ENCODE data around the gene QARS1. TPM values are rescaled to one million over a fixed set of nuclear protein-coding genes. Genes with fewer than 3 reads are reported as not detected.

Gene QARS1
- total and polyA plus RNA-seq, 10 of the 15 experiments (the other 5 are each of a cell fraction or from before 2014, with no cell fraction given), result 168 to 476 (median 318) TPM

DNA sequence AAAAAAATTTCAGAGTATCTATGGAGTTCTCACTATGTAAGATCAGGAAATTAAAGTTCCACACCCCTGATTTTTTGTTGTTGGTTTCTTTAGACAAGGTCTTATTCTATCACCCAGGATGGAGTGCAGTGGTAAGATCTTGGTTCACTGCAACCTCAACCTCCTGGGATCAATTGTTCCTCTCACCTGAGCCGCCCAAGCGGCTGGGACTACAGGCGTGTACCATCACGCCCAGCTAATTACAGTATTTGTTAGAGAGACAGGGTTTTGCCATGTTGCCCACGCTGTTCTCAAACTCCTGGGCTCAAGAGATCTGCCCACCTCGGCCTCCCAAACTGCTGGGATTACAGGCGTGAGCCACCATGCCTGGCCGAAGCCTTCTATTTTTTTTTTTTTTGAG is 23.1 kb downstream of the QARS1 start (continued):
- TF ChIP-seq, protein P1, sequence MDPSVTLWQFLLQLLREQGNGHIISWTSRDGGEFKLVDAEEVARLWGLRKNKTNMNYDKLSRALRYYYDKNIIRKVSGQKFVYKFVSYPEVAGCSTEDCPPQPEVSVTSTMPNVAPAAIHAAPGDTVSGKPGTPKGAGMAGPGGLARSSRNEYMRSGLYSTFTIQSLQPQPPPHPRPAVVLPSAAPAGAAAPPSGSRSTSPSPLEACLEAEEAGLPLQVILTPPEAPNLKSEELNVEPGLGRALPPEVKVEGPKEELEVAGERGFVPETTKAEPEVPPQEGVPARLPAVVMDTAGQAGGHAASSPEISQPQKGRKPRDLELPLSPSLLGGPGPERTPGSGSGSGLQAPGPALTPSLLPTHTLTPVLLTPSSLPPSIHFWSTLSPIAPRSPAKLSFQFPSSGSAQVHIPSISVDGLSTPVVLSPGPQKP (IDR thresholded peaks at IDR 0.05; ENCODE audit: low read depth, low read length), result no peak
- TF ChIP-seq KAT2A (conservative IDR thresholded peaks at IDR 0.05; ENCODE audit: control insufficient read depth, low read depth, low read length) (no peak), MEF2A (IDR thresholded peaks at IDR 0.05; ENCODE audit: insufficient read depth, low read depth, low read length) (no peak), NBN (IDR thresholded peaks at IDR 0.05) (no peak)
- TF ChIP-seq, protein P2, sequence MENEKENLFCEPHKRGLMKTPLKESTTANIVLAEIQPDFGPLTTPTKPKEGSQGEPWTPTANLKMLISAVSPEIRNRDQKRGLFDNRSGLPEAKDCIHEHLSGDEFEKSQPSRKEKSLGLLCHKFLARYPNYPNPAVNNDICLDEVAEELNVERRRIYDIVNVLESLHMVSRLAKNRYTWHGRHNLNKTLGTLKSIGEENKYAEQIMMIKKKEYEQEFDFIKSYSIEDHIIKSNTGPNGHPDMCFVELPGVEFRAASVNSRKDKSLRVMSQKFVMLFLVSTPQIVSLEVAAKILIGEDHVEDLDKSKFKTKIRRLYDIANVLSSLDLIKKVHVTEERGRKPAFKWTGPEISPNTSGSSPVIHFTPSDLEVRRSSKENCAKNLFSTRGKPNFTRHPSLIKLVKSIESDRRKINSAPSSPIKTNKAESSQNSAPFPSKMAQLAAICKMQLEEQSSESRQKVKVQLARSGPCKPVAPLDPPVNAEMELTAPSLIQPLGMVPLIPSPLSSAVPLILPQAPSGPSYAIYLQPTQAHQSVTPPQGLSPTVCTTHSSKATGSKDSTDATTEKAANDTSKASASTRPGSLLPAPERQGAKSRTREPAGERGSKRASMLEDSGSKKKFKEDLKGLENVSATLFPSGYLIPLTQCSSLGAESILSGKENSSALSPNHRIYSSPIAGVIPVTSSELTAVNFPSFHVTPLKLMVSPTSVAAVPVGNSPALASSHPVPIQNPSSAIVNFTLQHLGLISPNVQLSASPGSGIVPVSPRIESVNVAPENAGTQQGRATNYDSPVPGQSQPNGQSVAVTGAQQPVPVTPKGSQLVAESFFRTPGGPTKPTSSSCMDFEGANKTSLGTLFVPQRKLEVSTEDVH (IDR thresholded peaks at IDR 0.05; ENCODE audit: low read depth, partially characterized antibody), result no peak

DNA sequence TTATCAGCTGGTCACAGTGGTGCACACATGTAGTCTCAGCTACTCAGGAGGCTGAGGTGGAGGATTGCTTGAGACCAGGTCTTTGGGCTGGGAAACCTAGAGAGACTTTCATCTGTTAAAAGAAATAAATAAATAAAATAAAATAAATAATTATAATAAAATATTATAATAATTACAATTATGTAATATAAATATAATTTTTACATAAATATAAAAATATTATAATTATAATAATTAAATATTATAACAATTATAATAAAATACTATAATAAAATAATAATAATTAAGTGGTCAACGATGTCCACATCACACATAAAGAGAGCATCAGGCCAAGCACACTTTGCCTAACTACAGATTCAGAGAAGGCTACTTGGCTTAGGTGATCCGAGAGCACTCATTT is 25.3 kb downstream of the QARS1 start:
- Histone ChIP-seq H4K20me1 (ENCODE audit: control insufficient read depth, insufficient read depth) (no peaks in the 10 kb centered on the region), H2AFZ (ENCODE audit: control insufficient read depth, low read depth, low read length) (no peak overlapping the region), H3K9ac (ENCODE audit: control insufficient read depth, insufficient read depth, low read length) (no peak overlapping the region), H3K27me3 (replicated peaks in 1 of 2; ENCODE audit: control insufficient read depth in 2 of 2, insufficient read depth in 2 of 2, low read length in 1 of 2) (no peaks in the 10 kb centered on the region), H3K36me3 (ENCODE audit: control insufficient read depth in 2 of 2, insufficient read depth in 2 of 2, low read length in 1 of 2) (peaks cover 10 to 14% of the 10 kb centered on the region in 2 experiments; a peak in 3 of 4 replicates), H3K27ac (ENCODE audit: control insufficient read depth, insufficient read depth) (no peak overlapping the region), H3K4me2 (ENCODE audit: control insufficient read depth, insufficient read depth) (no peak overlapping the region), H3K9me3 (replicated peaks; ENCODE audit: control insufficient read depth, insufficient read depth, low read length) (no peaks in the 10 kb centered on the region), H3K4me3 (no peak overlapping the region), H3K79me2 (ENCODE audit: control insufficient read depth, insufficient read depth, low read length) (peaks cover 33% of the 10 kb centered on the region), H3K4me1 (ENCODE audit: control insufficient read depth, insufficient read depth, low read length) (no peaks in the 10 kb centered on the region)
- FAIRE-seq, result no peak
- CTCF ChIA-PET, result no interaction called here
- 100% methylated on average over 2 of the region's 2 CpGs for WGBS (ENCODE audit: insufficient coverage, insufficient replicate concordance, low lambda C conversion rate, missing lambda C conversion rate)
- no peak for DNase-seq (ENCODE audit: low read depth, low spot score)
- no peak for TF ChIP-seq SMARCA5 (IDR thresholded peaks at IDR 0.05)
- TF ChIP-seq, protein P2 (IDR thresholded peaks at IDR 0.05; ENCODE audit: low read depth, partially characterized antibody), result no peak
- SMC1A ChIA-PET (ENCODE audit: uncharacterized antibody, unreplicated experiment), result no interaction called here
- POLR2A ChIA-PET, result interaction anchor here (0.6 to 0.7 kb wide), 2 partner anchors 42 to 1159 kb away, joined by 4 to 5 read pairs; no protein-coding TSS in a partner anchor
- in situ Hi-C loops (cut with MboI), result no loop called here
- no peak for ATAC-seq
- no TSS peak for BruUV-seq (replicated peaks)
- intact Hi-C loops (cut with micrococcal nuclease; ENCODE audit: unreplicated experiment), result no loop called here
- RAD21 ChIA-PET (ENCODE audit: unreplicated experiment), result no interaction called here
